ENCODE measurements around the gene ACTR1A.

DNA sequence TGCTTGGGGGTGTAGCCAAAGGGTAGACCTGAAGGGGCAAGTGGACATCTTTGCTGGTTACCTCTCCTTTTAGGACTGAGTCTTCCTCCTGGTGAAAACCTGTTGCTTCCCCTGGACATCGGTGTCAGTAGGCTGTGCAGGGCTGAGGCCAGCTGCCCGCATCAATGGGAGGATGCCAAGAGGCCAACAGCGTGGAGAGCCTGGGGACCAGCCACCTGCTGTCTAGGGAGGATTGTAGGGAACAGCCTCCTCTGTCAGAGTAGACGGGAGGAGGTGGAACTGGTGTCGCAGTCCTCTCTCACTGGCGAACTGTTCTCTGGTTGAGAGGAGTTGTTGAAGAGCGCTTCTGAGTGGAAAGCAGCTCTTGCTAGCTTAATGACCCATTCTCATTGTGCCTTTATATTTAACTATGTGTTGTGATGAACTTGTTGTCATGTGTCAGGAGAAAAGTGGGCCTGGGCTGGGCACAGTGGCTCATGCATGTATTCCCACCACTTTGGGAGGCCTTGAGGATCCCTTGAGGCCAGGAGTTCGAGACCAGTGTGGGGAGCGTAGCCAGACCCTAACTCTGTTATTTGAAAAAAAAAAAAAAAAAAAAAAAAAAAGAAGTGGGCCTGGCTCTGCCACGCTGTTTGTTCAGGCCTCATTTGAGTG, 3.1 kb upstream of the ACTR1A start:
- TF ChIP-seq POLR2A (IDR thresholded peaks at IDR 0.05; ENCODE audit: extremely low read depth, insufficient read length) = no peak
- TF ChIP-seq, protein P1, sequence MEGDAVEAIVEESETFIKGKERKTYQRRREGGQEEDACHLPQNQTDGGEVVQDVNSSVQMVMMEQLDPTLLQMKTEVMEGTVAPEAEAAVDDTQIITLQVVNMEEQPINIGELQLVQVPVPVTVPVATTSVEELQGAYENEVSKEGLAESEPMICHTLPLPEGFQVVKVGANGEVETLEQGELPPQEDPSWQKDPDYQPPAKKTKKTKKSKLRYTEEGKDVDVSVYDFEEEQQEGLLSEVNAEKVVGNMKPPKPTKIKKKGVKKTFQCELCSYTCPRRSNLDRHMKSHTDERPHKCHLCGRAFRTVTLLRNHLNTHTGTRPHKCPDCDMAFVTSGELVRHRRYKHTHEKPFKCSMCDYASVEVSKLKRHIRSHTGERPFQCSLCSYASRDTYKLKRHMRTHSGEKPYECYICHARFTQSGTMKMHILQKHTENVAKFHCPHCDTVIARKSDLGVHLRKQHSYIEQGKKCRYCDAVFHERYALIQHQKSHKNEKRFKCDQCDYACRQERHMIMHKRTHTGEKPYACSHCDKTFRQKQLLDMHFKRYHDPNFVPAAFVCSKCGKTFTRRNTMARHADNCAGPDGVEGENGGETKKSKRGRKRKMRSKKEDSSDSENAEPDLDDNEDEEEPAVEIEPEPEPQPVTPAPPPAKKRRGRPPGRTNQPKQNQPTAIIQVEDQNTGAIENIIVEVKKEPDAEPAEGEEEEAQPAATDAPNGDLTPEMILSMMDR (IDR thresholded peaks at IDR 0.05; ENCODE audit: low read depth, low read length) = no peak

Measured in NB4 (cell line).